ENCODE data around the gene HLX. TPM values are rescaled to one million over a fixed set of nuclear protein-coding genes. Genes with fewer than 3 reads are reported as not detected.

The HLX gene
- total and polyA plus RNA-seq, 8 donors: 0.43 to 38.5 (median 3.7) TPM

DNA sequence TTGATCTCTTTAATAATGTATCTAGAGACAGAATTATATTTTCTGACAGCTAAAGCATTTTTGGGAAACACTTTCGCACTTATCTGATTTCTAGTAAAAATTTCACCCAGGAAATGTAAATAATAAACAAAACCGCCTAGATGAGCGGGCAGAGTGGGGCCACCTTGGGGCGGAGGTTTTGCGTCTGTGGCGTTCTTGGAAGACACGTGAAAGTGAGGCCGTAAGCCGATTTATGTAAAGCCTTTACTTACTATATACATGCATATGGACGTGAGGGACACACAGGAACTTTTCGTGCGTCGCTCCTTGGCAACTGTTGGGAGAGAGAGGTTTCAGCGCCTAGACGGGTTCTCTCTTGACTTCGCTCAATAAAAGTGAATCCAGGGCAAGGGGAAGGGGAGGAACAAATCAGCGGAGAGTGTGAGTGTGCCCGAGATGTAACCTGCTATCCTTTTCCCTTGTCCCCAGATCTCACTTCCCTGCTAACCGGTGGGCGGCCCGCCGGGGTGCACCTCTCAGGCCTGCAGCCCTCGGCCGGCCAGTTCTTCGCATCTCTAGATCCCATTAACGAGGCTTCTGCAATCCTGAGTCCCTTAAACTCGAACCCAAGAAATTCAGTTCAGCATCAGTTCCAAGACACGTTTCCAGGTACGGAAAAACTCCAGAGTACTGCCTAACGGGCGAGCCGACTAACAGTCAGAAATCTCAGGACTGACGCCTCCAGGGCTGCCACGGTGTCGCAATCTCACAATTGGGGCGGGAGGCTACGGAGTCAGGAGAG, 1.7 kb downstream of the HLX start:
- H3K36me3 ChIP-seq: peaks cover 11 to 30% (median 25%) of the 10 kb centered on the region in 4 donors
- peak overlapping the region in 4 of 5 donors; percentile 60 to 95 (median 93) for H3K27ac ChIP-seq
- WGBS, 5 donors: 17 to 33% (median 22%) methylated on average over 37 of the region's 37 CpGs
- DNase-seq: peak; percentile 52 to 78
- peaks cover 13 to 67% (median 50%) of the 10 kb centered on the region in 4 donors for H3K4me1 ChIP-seq
- H3K4me3 ChIP-seq: peak overlapping the region; percentile 62 to 89 (median 82)
- intact Hi-C loops (cut with DNase I; ENCODE audit: low total_unique reads): loop anchor here (10.0 kb wide), 1 partner anchor 554 kb away; no protein-coding TSS in a partner anchor
- H3K9me3 ChIP-seq: no peaks in the 10 kb centered on the region
- peaks cover 4 to 100% (median 41%) of the 10 kb centered on the region in 3 donors for H3K27me3 ChIP-seq
- TF ChIP-seq EP300 (IDR thresholded peaks at IDR 0.05) (no peak), POLR2AphosphoS5 (IDR thresholded peaks at IDR 0.05) (peak in 2 of 3 donors; percentile 52 to 72)

DNA sequence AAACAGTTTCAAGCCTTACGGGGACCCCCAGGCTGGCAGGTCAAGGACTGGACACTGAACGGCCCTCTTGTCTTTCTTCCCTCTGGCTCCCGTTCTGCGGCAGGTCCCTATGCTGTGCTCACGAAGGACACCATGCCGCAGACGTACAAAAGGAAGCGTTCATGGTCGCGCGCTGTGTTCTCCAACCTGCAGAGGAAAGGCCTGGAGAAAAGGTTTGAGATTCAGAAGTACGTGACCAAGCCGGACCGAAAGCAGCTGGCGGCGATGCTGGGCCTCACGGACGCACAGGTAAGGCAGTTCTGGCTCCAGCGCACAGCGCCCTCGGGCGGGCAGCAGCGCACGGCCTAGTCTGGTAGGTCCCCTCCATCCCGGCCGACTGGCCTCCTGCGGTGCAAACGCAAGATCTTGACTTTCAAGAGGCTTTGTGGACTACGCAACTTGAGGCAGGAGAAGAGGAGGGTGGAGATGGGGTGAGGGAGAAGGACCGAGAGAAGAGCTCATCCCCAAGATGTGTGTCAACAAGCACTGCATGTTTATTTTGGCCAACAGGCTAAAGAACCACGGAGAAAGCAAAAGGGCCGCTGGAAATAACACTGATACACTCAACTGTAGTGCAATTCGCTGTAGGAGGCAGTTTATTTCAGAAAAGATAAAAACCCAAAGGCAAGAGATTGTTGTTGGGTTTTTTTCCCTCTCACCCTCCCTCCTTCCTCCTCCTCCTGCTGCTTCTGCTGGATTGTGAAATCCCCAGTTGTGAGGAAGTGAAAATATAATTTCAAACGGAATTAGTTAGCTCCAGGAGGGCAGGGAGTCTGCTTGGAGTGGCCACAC, 3.0 kb downstream of the HLX start:
- peaks cover 6 to 100% (median 46%) of the 10 kb centered on the region in 3 donors for H3K27me3 ChIP-seq
- H3K9me3 ChIP-seq: no peaks in the 10 kb centered on the region
- intact Hi-C loops (cut with DNase I; ENCODE audit: low total_unique reads): loop anchor here (10.0 kb wide), 1 partner anchor 553 kb away; no protein-coding TSS in a partner anchor
- peaks cover 11 to 31% (median 29%) of the 10 kb centered on the region in 4 donors for H3K36me3 ChIP-seq
- peak overlapping the region in 3 of 4 donors; percentile 62 to 89 (median 84) for H3K4me3 ChIP-seq
- peak in 1 of 2 donors; percentile 54 for DNase-seq
- H3K27ac ChIP-seq: peak overlapping the region in 3 of 5 donors; percentile 6 to 95 (median 94)
- TF ChIP-seq POLR2A (IDR thresholded peaks at IDR 0.05) (no peak), POLR2AphosphoS5 (IDR thresholded peaks at IDR 0.05) (no peak), EP300 (IDR thresholded peaks at IDR 0.05) (no peak)
- TF ChIP-seq, protein P1, sequence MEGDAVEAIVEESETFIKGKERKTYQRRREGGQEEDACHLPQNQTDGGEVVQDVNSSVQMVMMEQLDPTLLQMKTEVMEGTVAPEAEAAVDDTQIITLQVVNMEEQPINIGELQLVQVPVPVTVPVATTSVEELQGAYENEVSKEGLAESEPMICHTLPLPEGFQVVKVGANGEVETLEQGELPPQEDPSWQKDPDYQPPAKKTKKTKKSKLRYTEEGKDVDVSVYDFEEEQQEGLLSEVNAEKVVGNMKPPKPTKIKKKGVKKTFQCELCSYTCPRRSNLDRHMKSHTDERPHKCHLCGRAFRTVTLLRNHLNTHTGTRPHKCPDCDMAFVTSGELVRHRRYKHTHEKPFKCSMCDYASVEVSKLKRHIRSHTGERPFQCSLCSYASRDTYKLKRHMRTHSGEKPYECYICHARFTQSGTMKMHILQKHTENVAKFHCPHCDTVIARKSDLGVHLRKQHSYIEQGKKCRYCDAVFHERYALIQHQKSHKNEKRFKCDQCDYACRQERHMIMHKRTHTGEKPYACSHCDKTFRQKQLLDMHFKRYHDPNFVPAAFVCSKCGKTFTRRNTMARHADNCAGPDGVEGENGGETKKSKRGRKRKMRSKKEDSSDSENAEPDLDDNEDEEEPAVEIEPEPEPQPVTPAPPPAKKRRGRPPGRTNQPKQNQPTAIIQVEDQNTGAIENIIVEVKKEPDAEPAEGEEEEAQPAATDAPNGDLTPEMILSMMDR (IDR thresholded peaks at IDR 0.05): no peak
- 47 to 70% (median 66%) methylated on average over 33 to 34 of the region's 34 CpGs for WGBS, 5 donors
- peaks cover 13 to 68% (median 47%) of the 10 kb centered on the region in 4 donors for H3K4me1 ChIP-seq

DNA sequence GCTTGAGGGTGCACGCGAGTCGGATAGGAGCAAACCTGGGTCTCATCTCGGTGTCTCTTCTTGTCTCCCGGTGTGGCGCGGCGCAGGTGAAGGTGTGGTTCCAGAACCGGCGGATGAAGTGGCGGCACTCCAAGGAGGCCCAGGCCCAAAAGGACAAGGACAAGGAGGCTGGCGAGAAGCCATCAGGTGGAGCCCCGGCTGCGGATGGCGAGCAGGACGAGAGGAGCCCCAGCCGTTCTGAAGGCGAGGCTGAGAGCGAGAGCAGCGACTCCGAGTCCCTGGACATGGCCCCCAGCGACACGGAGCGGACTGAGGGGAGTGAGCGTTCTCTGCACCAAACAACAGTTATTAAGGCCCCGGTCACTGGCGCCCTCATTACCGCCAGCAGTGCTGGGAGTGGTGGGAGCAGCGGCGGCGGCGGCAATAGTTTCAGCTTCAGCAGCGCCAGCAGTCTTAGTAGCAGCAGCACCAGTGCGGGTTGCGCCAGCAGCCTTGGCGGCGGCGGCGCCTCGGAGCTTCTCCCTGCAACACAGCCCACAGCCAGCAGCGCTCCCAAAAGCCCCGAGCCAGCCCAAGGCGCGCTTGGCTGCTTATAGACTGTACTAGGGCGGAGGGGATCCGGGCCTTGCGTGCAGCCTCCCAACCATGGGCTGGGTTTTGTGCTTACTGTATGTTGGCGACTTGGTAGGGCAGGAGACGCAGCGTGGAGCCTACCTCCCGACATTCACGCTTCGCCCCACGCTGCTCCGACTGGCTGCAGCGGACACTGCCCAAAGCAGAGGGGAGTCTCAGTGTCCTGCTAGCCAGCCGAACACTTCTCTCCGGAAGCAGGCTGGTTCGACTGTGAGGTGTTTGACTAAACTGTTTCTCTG, 5.1 kb downstream of the HLX start:
- H3K36me3 ChIP-seq: peaks cover 11 to 31% (median 29%) of the 10 kb centered on the region in 4 donors
- WGBS, 5 donors: 39 to 69% (median 47%) methylated on average over 45 to 59 of the region's 59 CpGs
- H3K9me3 ChIP-seq: no peaks in the 10 kb centered on the region
- peak in 1 of 2 donors; percentile 81 for DNase-seq
- no peak overlapping the region for H3K4me3 ChIP-seq
- intact Hi-C loops (cut with DNase I; ENCODE audit: low total_unique reads): loop anchor here (10.0 kb wide), 1 partner anchor 550 kb away; no protein-coding TSS in a partner anchor
- no peak overlapping the region for H3K27ac ChIP-seq
- H3K27me3 ChIP-seq: peaks cover 10 to 100% (median 55%) of the 10 kb centered on the region in 3 donors
- TF ChIP-seq POLR2AphosphoS5 (IDR thresholded peaks at IDR 0.05) (no peak), EP300 (IDR thresholded peaks at IDR 0.05) (no peak), POLR2A (IDR thresholded peaks at IDR 0.05) (no peak)
- TF ChIP-seq, protein P1 (IDR thresholded peaks at IDR 0.05): no peak
- H3K4me1 ChIP-seq: peaks cover 6 to 60% (median 36%) of the 10 kb centered on the region in 4 donors

All from stomach (tissue), 9 donors.